ENCODE data around the gene FOXP1. TPM values are rescaled to one million over a fixed set of nuclear protein-coding genes. Genes with fewer than 3 reads are reported as not detected.
A peak's percentile ranks its signal among the peaks of the same experiment; 100 is the strongest.

The FOXP1 gene
- total RNA-seq, 2 experiments from 2014 or later: 178 TPM

- Mint-ChIP-seq H3K9me3 (no peaks in the 10 kb centered on the region), H3K4me1 (peaks cover 47% of the 10 kb centered on the region), H3K36me3 (peaks cover 14% of the 10 kb centered on the region), H3K4me3 (peak overlapping the region; percentile 66), H3K27ac (peak overlapping the region; percentile 82), H3K27me3 (no peaks in the 10 kb centered on the region)
- POLR2A ChIA-PET: interaction anchor here (1.0 to 1.3 kb wide), 3 partner anchors 14 to 44 kb away, joined by 3 read pairs; no protein-coding TSS in a partner anchor
- ATAC-seq (ENCODE audit: low read depth) (peak; percentile 73), DNase-seq (no peak)
Observed at GRCh38 chr3:71264840-71265239, 318.7 kb downstream of the FOXP1 start.

GRCh38 chr3:71262364-71263265 is 320.9 kb downstream of the FOXP1 start:
- peak; percentile 27 for ATAC-seq (ENCODE audit: low read depth)
- Mint-ChIP-seq H3K4me1 (peaks cover 50% of the 10 kb centered on the region), H3K27ac (peak overlapping the region; percentile 80), H3K4me3 (peak overlapping the region; percentile 72), H3K9me3 (no peaks in the 10 kb centered on the region), H3K36me3 (peaks cover 16% of the 10 kb centered on the region), H3K27me3 (no peaks in the 10 kb centered on the region)
- POLR2A ChIA-PET: interaction anchor here (0.6 to 0.7 kb wide), 2 partner anchors 101 to 214 kb away, joined by 3 read pairs; no protein-coding TSS in a partner anchor
- peak; percentile 36 for DNase-seq

DNA sequence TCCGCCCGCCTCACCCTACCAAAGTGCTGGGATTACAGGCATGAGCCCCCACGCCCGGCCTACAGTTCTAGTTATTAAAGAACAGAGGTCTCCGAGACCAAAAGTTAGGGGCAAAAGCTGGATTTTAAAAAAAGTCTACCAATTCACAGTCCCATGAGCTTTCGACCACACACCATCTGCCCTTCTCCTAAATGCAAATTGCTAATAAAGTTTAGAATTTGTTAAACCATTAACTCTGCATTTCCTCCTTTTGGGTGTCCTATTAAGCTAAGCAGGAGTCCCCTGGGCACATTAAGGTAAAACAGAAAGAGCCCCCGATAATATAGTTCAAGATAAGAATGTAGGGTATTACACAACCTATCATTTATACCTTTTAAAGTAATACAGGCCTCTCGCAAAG is 322.7 kb downstream of the FOXP1 start:
- no peaks in the 10 kb centered on the region for H3K27me3 Mint-ChIP-seq
- H3K4me3 Mint-ChIP-seq: no peak overlapping the region
- H3K9me3 Mint-ChIP-seq: no peaks in the 10 kb centered on the region
- no peak overlapping the region for H3K27ac Mint-ChIP-seq
- POLR2A ChIA-PET: no interaction called here
- H3K36me3 Mint-ChIP-seq: peaks cover 16% of the 10 kb centered on the region
- ATAC-seq (ENCODE audit: low read depth): no peak
- DNase-seq: no peak
- peaks cover 47% of the 10 kb centered on the region for H3K4me1 Mint-ChIP-seq

- Mint-ChIP-seq H3K4me3 (no peak overlapping the region), H3K9me3 (no peaks in the 10 kb centered on the region), H3K4me1 (peaks cover 29% of the 10 kb centered on the region), H3K27me3 (no peaks in the 10 kb centered on the region), H3K36me3 (peaks cover 11% of the 10 kb centered on the region), H3K27ac (peak overlapping the region; percentile 70)
- peak; percentile 25 for ATAC-seq (ENCODE audit: low read depth)
- DNase-seq: no peak
- POLR2A ChIA-PET: no interaction called here
Observed at GRCh38 chr3:71258526-71258925, 325.0 kb downstream of the FOXP1 start.

DNA sequence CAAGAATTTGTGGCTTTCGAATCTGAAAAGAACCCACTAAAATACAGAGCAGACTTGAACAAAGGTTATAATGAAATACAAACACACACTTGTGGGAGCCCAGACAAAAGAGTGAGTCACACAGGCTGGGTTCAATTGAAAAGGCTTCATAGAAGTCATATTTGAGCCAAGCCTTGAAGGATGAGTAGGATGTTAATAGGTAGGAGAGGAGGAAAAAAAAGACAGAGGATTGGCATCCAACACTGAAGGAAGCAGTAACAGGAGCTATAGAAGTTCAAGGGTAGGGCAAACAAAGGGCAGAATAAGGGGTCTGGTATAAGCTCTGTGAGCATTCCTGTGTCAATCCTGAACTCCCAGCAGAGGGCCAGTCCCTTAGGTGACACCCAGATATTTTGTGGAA is 325.4 kb downstream of the FOXP1 start:
- ATAC-seq (ENCODE audit: low read depth) (peak; percentile 21), DNase-seq (no peak)
- no peaks in the 10 kb centered on the region for H3K9me3 Mint-ChIP-seq
- POLR2A ChIA-PET: no interaction called here
- no peak overlapping the region for H3K4me3 Mint-ChIP-seq
- peaks cover 26% of the 10 kb centered on the region for H3K4me1 Mint-ChIP-seq
- peaks cover 11% of the 10 kb centered on the region for H3K36me3 Mint-ChIP-seq
- no peaks in the 10 kb centered on the region for H3K27me3 Mint-ChIP-seq
- peak overlapping the region; percentile 70 for H3K27ac Mint-ChIP-seq

DNA sequence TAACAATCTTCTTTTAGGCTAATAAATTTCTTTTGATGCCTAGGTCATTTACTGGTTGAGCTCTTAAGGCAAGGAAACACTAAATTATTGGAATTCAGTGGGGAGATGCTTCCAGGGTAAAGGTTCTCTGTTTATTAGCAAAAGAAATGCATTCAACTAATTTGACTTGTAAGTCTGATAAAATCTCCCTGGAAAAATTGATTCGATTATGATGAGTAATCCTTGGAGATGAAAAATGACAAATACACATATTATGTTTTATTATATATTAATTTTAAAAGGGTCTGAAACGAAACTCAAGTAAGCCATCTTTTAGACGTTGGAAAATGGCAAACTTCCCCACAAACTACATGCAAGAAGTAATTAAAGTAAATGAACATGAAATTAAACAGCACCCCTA is 328.0 kb downstream of the FOXP1 start:
- DNase-seq: no peak
- Mint-ChIP-seq H3K27ac (no peak overlapping the region), H3K9me3 (peaks cover 2% of the 10 kb centered on the region), H3K4me3 (no peak overlapping the region), H3K4me1 (peaks cover 24% of the 10 kb centered on the region), H3K27me3 (no peaks in the 10 kb centered on the region), H3K36me3 (peaks cover 22% of the 10 kb centered on the region)
- POLR2A ChIA-PET: no interaction called here
- no peak for ATAC-seq (ENCODE audit: low read depth)

DNA sequence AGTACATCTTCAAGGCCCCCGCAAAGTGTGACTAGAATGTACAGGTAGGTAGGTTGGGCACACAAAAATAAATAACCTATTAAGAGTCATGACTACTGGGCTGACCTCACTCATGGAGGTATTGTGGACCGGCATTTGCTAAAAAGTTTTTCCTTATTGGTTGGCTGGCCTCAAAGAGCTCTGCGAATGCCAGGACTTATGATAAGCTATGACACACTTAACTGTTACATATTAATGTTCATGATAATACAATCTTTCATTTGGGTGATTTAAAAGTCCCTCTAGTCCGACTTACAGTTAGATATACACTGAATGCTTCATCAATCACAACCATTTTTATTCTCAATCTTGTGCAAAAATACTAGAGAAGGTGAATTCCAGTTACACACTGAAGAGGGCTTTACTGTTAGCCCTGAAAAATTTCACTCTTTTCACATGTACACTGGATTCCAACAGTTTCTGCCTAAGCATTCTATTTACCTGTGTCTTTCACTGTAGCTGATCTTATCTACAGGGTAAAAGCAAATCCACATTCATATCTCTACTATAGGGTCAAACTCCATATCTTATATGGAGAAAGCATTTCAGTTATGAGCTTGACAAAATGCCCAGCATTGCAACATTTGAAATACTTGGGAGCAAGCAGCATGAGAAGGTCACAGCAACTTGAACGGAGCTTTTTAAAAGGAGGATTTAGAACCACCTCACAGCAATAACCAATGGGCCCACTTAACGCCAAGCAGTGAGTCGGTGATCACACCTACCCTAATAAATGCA is 329.1 kb downstream of the FOXP1 start:
- peaks cover 2% of the 10 kb centered on the region for H3K9me3 Mint-ChIP-seq
- ATAC-seq (ENCODE audit: low read depth) (no peak), DNase-seq (no peak)
- H3K4me1 Mint-ChIP-seq: peaks cover 24% of the 10 kb centered on the region
- no peaks in the 10 kb centered on the region for H3K27me3 Mint-ChIP-seq
- peaks cover 22% of the 10 kb centered on the region for H3K36me3 Mint-ChIP-seq
- H3K27ac Mint-ChIP-seq: no peak overlapping the region
- POLR2A ChIA-PET: interaction anchor here (1.1 kb wide), 1 partner anchor 25 kb away, joined by 5 read pairs; no protein-coding TSS in a partner anchor
- H3K4me3 Mint-ChIP-seq: no peak overlapping the region

GRCh38 chr3:71253169-71253568 is 330.4 kb downstream of the FOXP1 start:
- no peak overlapping the region for H3K27ac Mint-ChIP-seq
- ATAC-seq (ENCODE audit: low read depth) (no peak), DNase-seq (no peak)
- POLR2A ChIA-PET: no interaction called here
- H3K27me3 Mint-ChIP-seq: no peaks in the 10 kb centered on the region
- no peak overlapping the region for H3K4me3 Mint-ChIP-seq
- H3K36me3 Mint-ChIP-seq: peaks cover 22% of the 10 kb centered on the region
- H3K9me3 Mint-ChIP-seq: peaks cover 2% of the 10 kb centered on the region
- peaks cover 17% of the 10 kb centered on the region for H3K4me1 Mint-ChIP-seq

- H3K4me3 Mint-ChIP-seq: no peak overlapping the region
- peaks cover 16% of the 10 kb centered on the region for H3K4me1 Mint-ChIP-seq
- H3K27ac Mint-ChIP-seq: no peak overlapping the region
- no peaks in the 10 kb centered on the region for H3K27me3 Mint-ChIP-seq
- peaks cover 2% of the 10 kb centered on the region for H3K9me3 Mint-ChIP-seq
- POLR2A ChIA-PET: interaction anchor here (0.6 kb wide), 1 partner anchor 123 kb away, joined by 3 read pairs; no protein-coding TSS in a partner anchor
- ATAC-seq (ENCODE audit: low read depth) (no peak), DNase-seq (no peak)
- H3K36me3 Mint-ChIP-seq: peaks cover 20% of the 10 kb centered on the region
Observed at GRCh38 chr3:71252466-71252865, 331.1 kb downstream of the FOXP1 start.

- peaks cover 14% of the 10 kb centered on the region for H3K36me3 Mint-ChIP-seq
- DNase-seq (no peak), ATAC-seq (ENCODE audit: low read depth) (no peak)
- peaks cover 21% of the 10 kb centered on the region for H3K4me1 Mint-ChIP-seq
- H3K27me3 Mint-ChIP-seq: no peaks in the 10 kb centered on the region
- H3K27ac Mint-ChIP-seq: no peak overlapping the region
- POLR2A ChIA-PET: no interaction called here
- H3K9me3 Mint-ChIP-seq: peaks cover 2% of the 10 kb centered on the region
- no peak overlapping the region for H3K4me3 Mint-ChIP-seq
Observed at GRCh38 chr3:71251156-71251775, 332.3 kb downstream of the FOXP1 start.

- Mint-ChIP-seq H3K27me3 (no peaks in the 10 kb centered on the region), H3K9me3 (peaks cover 2% of the 10 kb centered on the region), H3K27ac (no peak overlapping the region), H3K36me3 (peaks cover 14% of the 10 kb centered on the region), H3K4me1 (peaks cover 24% of the 10 kb centered on the region), H3K4me3 (no peak overlapping the region)
- ATAC-seq (ENCODE audit: low read depth): no peak
- POLR2A ChIA-PET: no interaction called here
- DNase-seq: no peak
Observed at GRCh38 chr3:71250026-71250425, 333.5 kb downstream of the FOXP1 start.

GRCh38 chr3:71247958-71248335 is 335.6 kb downstream of the FOXP1 start:
- peaks cover 14% of the 10 kb centered on the region for H3K36me3 Mint-ChIP-seq
- peaks cover 2% of the 10 kb centered on the region for H3K9me3 Mint-ChIP-seq
- no peak overlapping the region for H3K4me3 Mint-ChIP-seq
- peaks cover 22% of the 10 kb centered on the region for H3K4me1 Mint-ChIP-seq
- H3K27me3 Mint-ChIP-seq: no peaks in the 10 kb centered on the region
- POLR2A ChIA-PET: no interaction called here
- H3K27ac Mint-ChIP-seq: no peak overlapping the region
- ATAC-seq (ENCODE audit: low read depth) (no peak), DNase-seq (no peak)

- H3K4me1 Mint-ChIP-seq: peaks cover 18% of the 10 kb centered on the region
- POLR2A ChIA-PET: no interaction called here
Observed at GRCh38 chr3:71247221-71247957, 336.1 kb downstream of the FOXP1 start.

More at GRCh38 chr3:71247221-71247957, 336.1 kb downstream of the FOXP1 start:
- Mint-ChIP-seq H3K27ac (no peak overlapping the region), H3K4me3 (no peak overlapping the region), H3K9me3 (peaks cover under 1% of the 10 kb centered on the region), H3K36me3 (peaks cover 13% of the 10 kb centered on the region), H3K27me3 (no peaks in the 10 kb centered on the region)
- ATAC-seq (ENCODE audit: low read depth) (no peak), DNase-seq (no peak)
